Spleen (tissue), 7 donors: ENCODE results near the gene PRMT1.
A peak's percentile ranks its signal among the peaks of the same experiment; 100 is the strongest.

Experiments used
- CTCF ChIP-seq, 11 experiments: fragments of 200-600 bp in 7 of 11; fragments of 450-650 bp in 4 of 11; sonication (generic) in 4 of 11; IDR thresholded peaks in 8 of 11; conservative IDR thresholded peaks in 3 of 11; 1 replicate in 7 of 11; 2 replicates in 4 of 11; pipeline versions ENCODE4 v1.4.0 to v1.8.0; 2016 to 2021; ENCODE audit warnings: antibody characterized with exemption in 11 of 11, inconsistent platforms in 4 of 11, mild to moderate bottlenecking in 1 of 11
- POLR2A ChIP-seq, 3 donors: fragments of 450-650 bp; IDR thresholded peaks; one replicate each; pipeline ENCODE4 v1.5.1; 2017; ENCODE audit warnings: antibody characterized with exemption in 3 of 3, mild to moderate bottlenecking in 1 of 3
- POLR2AphosphoS5 ChIP-seq, 3 donors: sonication (generic); formaldehyde crosslinking; IDR thresholded peaks; one replicate each; pipeline ENCODE4 v1.5.1; 2017; ENCODE audit warnings: antibody characterized with exemption in 3 of 3
- donor health status: DM: no; HTN: no; CAD: no; lungs with moderate emphysema.
- donor health status: DM: no; HTN: no; CAD: no.
- donor health status: DM: no; HTN: no; CAD: no.

- TF ChIP-seq CTCF (IDR thresholded peaks at IDR 0.05 in 8 of 11, conservative IDR thresholded peaks at IDR 0.05 in 3 of 11) = no peak
- peak in 1 of 3 donors; percentile 33 for TF ChIP-seq POLR2AphosphoS5 (IDR thresholded peaks at IDR 0.05)
- no peak for TF ChIP-seq POLR2A (IDR thresholded peaks at IDR 0.05)
These were observed 22.5 kb upstream of the PRMT1 start for GRCh38 chr19:49654581-49654980.
